Neural progenitor cell (in vitro differentiated cells): ENCODE data around the gene DYSF.

Experiments
- CTCF ChIP-seq: fragments of 200-600 bp; sonication (generic); IDR thresholded peaks from 2 replicates; pipeline ENCODE4 v1.5.1; 2017; ENCODE audit warnings: antibody characterized with exemption, mild to moderate bottlenecking
- EZH2 ChIP-seq: fragments of 200-600 bp; sonication (generic); IDR thresholded peaks from 2 replicates; pipeline ENCODE4 v1.6.1; 2017; ENCODE audit warnings: antibody characterized with exemption, mild to moderate bottlenecking, moderate library complexity

DNA sequence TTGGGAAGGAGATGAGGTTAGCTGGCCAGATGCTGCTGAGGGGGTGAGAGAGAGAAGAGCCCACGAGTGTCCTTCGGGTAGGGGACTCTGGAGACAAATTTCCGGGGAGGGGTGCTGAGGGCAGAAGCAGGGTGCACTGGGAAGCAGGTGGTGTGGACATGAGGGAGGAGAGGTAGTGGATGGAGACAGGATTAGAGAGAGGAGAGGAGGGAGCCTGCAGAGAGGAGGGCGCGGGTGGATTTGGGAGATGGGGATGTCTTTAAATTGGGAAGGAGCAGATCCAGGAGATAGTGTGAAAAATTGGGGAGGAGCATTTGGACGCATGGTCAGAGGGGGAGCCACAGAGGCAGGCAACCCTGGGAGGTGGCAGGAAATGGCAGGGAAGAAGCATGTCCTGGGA is 154.7 kb downstream of the DYSF start:
- TF ChIP-seq CTCF = no peak
- no peak for TF ChIP-seq EZH2
